ENCODE results near the gene LEMD2. TPM values are rescaled to one million over a fixed set of nuclear protein-coding genes. Genes with fewer than 3 reads are reported as not detected.
A peak's percentile ranks its signal among the peaks of the same experiment; 100 is the strongest.

LEMD2 gene
- total and polyA plus RNA-seq, 9 of the 15 experiments (the other 6 are each of a cell fraction or from before 2014, with no cell fraction given) = 0.32 to 46.3 (median 30.8) TPM

DNA sequence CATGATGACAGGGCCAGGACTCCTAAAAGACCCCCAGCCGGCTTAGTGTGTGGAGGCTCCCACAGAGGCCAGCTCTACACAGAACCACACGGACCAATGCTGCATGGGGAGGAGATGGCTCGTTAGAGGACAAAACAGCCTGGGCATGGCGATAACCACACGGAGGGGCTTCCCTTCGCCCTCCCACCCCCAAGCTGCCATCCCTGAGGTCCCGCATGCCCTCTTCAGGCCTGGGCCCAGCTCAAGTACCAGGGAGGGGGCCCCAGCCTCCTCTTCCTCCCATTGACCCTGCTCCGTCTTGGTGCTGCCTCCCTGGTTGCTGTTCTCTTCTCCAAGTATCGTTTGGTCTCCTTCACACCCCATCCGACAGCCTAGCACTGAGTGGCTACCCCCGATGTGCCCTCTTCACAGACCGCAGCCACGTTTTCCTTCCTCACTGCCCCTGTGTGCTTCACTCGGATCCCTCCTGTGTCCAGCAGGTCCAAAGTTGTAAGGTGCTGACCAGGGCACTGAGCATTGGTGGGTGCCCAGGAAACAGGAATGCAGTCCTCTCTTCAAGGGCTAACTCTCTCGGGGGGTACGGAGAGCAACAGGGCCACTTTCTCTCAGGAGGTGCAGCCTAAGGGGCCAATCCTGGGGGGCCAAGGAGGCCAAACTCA is 24.4 kb upstream of the LEMD2 start:
- DNase-seq (ENCODE audit: extremely low read depth in 1 of 4, low spot score in 3 of 4) (no peak), ATAC-seq (no peak), FAIRE-seq (no peak)
- no peaks in the 10 kb centered on the region for H3K9me3 ChIP-seq (replicated peaks; ENCODE audit: control insufficient read depth, insufficient read depth, low read depth, low read length)
- no peak overlapping the region; a peak in 1 of 4 replicates for H3K9ac ChIP-seq (ENCODE audit: insufficient read depth in 1 of 2, low read depth in 2 of 2, low read length in 2 of 2)
- H3K4me3 ChIP-seq = no peak overlapping the region
- H3K4me2 ChIP-seq (ENCODE audit: insufficient read depth, low read length) = no peak overlapping the region
- ChIA-PET POLR2A (interaction anchor here (0.6 to 1.5 kb wide), 3 partner anchors 12 to 784 kb away, joined by 3 to 5 read pairs (median 5); no protein-coding TSS in a partner anchor), CTCF (ENCODE audit: low intra/inter-chr PET ratio) (no interaction called here)
- H2AFZ ChIP-seq (ENCODE audit: low read depth, low read length) = no peak overlapping the region
- H3K9me1 ChIP-seq (ENCODE audit: control insufficient read depth, insufficient read depth, low read length) = no peaks in the 10 kb centered on the region
- peaks cover 35 to 70% of the 10 kb centered on the region in 2 experiments for H3K27me3 ChIP-seq (ENCODE audit: control insufficient read depth in 2 of 2, insufficient read depth in 2 of 2, low read length in 2 of 2)
- H3K36me3 ChIP-seq (ENCODE audit: control insufficient read depth, insufficient read depth, low read length) = no peaks in the 10 kb centered on the region
- no TSS peak for BruUV-seq (replicated peaks)
- H3K27ac ChIP-seq (ENCODE audit: extremely low read depth, low read depth, low read length) = no peak overlapping the region
- intact Hi-C loops (cut with micrococcal nuclease) = no loop called here
- H3K4me1 ChIP-seq (replicated peaks in 1 of 2; ENCODE audit: control insufficient read depth in 2 of 2, insufficient read depth in 2 of 2, low read length in 2 of 2) = peaks cover 0 to 3% of the 10 kb centered on the region in 2 experiments; a peak in 1 of 5 replicates
- WGBS (ENCODE audit: insufficient coverage, low coverage, missing lambda C conversion rate) = under 1% methylated on average over 16 of the region's 16 CpGs
- TF ChIP-seq FUS (optimal IDR thresholded peaks at IDR 0.05; ENCODE audit: low read depth, low read length) = no peak
- TF ChIP-seq ZNF174 (CRISPR knock-in tag; IDR thresholded peaks at IDR 0.05) = no peak
- no peak for TF ChIP-seq CBFA2T3 (IDR thresholded peaks at IDR 0.05)
- TF ChIP-seq EZH2 (IDR thresholded peaks at IDR 0.05; ENCODE audit: borderline replicate concordance, low read depth, low read length) = no peak
- TF ChIP-seq ZNF354B (CRISPR knock-in tag; IDR thresholded peaks at IDR 0.05) = no peak
- no peak for TF ChIP-seq MED1 (CRISPR knock-in tag; IDR thresholded peaks at IDR 0.05; ENCODE audit: borderline replicate concordance)
- in situ Hi-C loops (cut with MboI) = no loop called here
- H3K79me2 ChIP-seq (ENCODE audit: control insufficient read depth, insufficient read depth, low read length) = no peaks in the 10 kb centered on the region
- H4K20me1 ChIP-seq (replicated peaks; ENCODE audit: control insufficient read depth, insufficient read depth, low read length) = peaks cover 6% of the 10 kb centered on the region; the same call in 1 of the 2 replicates

DNA sequence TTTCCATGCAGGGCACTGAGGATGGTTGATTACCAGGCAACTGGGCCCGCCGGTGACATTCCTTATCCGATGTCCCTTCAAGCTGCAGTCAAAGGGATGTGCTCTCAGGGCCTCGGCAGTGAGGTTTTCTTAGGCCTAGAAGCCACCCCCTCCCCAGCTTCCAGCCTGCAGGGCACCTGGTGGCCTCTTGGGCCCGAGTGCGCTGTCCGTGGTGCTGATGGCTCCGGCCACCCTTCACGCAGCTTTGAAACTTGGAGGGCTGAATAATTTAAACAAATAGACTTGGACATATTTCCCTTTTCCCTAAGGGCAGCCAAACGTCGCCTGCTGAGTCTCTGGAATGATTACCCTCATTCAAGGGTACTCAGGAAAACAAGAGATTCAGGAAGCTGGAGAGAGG is 23.7 kb upstream of the LEMD2 start:
- under 1% methylated on average over 11 of the region's 11 CpGs for WGBS (ENCODE audit: insufficient coverage, low coverage, missing lambda C conversion rate)
- POLR2A ChIA-PET = interaction anchor here (0.7 to 1.5 kb wide), 5 partner anchors 11 to 223 kb away, joined by 3 to 5 read pairs (median 3); no protein-coding TSS in a partner anchor
- ATAC-seq (peak; percentile 89), FAIRE-seq (peak; percentile 90), DNase-seq (ENCODE audit: extremely low read depth in 1 of 4, low spot score in 3 of 4) (peak; percentile 79 to 91 (median 86))
- Histone ChIP-seq H3K9me3 (replicated peaks; ENCODE audit: control insufficient read depth, insufficient read depth, low read depth, low read length) (no peaks in the 10 kb centered on the region), H3K9ac (ENCODE audit: insufficient read depth in 1 of 2, low read depth in 2 of 2, low read length in 2 of 2) (no peak overlapping the region), H3K36me3 (ENCODE audit: control insufficient read depth, insufficient read depth, low read length) (no peaks in the 10 kb centered on the region), H3K79me2 (ENCODE audit: control insufficient read depth, insufficient read depth, low read length) (no peaks in the 10 kb centered on the region), H2AFZ (ENCODE audit: low read depth, low read length) (no peak overlapping the region), H3K4me3 (no peak overlapping the region), H3K4me2 (ENCODE audit: insufficient read depth, low read length) (no peak overlapping the region), H4K20me1 (replicated peaks; ENCODE audit: control insufficient read depth, insufficient read depth, low read length) (peaks cover 6% of the 10 kb centered on the region; the same call in 1 of the 2 replicates), H3K9me1 (ENCODE audit: control insufficient read depth, insufficient read depth, low read length) (no peaks in the 10 kb centered on the region), H3K4me1 (replicated peaks in 1 of 2; ENCODE audit: control insufficient read depth in 2 of 2, insufficient read depth in 2 of 2, low read length in 2 of 2) (peaks cover 0 to 3% of the 10 kb centered on the region in 2 experiments; a peak in 1 of 5 replicates), H3K27me3 (ENCODE audit: control insufficient read depth in 2 of 2, insufficient read depth in 2 of 2, low read length in 2 of 2) (peaks cover 42 to 70% of the 10 kb centered on the region in 2 experiments), H3K27ac (ENCODE audit: extremely low read depth, low read depth, low read length) (no peak overlapping the region)
- CTCF ChIA-PET (ENCODE audit: low intra/inter-chr PET ratio) = no interaction called here
- in situ Hi-C loops (cut with MboI) (no loop called here), intact Hi-C loops (cut with micrococcal nuclease) (no loop called here)
- no TSS peak for BruUV-seq (replicated peaks)
- TF ChIP-seq, protein P1, sequence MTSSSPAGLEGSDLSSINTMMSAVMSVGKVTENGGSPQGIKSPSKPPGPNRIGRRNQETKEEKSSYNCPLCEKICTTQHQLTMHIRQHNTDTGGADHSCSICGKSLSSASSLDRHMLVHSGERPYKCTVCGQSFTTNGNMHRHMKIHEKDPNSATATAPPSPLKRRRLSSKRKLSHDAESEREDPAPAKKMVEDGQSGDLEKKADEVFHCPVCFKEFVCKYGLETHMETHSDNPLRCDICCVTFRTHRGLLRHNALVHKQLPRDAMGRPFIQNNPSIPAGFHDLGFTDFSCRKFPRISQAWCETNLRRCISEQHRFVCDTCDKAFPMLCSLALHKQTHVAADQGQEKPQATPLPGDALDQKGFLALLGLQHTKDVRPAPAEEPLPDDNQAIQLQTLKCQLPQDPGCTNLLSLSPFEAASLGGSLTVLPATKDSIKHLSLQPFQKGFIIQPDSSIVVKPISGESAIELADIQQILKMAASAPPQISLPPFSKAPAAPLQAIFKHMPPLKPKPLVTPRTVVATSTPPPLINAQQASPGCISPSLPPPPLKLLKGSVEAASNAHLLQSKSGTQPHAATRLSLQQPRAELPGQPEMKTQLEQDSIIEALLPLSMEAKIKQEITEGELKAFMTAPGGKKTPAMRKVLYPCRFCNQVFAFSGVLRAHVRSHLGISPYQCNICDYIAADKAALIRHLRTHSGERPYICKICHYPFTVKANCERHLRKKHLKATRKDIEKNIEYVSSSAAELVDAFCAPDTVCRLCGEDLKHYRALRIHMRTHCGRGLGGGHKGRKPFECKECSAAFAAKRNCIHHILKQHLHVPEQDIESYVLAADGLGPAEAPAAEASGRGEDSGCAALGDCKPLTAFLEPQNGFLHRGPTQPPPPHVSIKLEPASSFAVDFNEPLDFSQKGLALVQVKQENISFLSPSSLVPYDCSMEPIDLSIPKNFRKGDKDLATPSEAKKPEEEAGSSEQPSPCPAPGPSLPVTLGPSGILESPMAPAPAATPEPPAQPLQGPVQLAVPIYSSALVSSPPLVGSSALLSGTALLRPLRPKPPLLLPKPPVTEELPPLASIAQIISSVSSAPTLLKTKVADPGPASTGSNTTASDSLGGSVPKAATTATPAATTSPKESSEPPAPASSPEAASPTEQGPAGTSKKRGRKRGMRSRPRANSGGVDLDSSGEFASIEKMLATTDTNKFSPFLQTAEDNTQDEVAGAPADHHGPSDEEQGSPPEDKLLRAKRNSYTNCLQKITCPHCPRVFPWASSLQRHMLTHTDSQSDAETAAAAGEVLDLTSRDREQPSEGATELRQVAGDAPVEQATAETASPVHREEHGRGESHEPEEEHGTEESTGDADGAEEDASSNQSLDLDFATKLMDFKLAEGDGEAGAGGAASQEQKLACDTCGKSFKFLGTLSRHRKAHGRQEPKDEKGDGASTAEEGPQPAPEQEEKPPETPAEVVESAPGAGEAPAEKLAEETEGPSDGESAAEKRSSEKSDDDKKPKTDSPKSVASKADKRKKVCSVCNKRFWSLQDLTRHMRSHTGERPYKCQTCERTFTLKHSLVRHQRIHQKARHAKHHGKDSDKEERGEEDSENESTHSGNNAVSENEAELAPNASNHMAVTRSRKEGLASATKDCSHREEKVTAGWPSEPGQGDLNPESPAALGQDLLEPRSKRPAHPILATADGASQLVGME (CRISPR knock-in tag; IDR thresholded peaks at IDR 0.05) = no peak
- TF ChIP-seq, protein P2, sequence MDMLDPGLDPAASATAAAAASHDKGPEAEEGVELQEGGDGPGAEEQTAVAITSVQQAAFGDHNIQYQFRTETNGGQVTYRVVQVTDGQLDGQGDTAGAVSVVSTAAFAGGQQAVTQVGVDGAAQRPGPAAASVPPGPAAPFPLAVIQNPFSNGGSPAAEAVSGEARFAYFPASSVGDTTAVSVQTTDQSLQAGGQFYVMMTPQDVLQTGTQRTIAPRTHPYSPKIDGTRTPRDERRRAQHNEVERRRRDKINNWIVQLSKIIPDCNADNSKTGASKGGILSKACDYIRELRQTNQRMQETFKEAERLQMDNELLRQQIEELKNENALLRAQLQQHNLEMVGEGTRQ (CRISPR knock-in tag; IDR thresholded peaks at IDR 0.05) = peak; percentile 35; the same call in 1 of the 2 replicates
- TF ChIP-seq ZNF644 (tag; IDR thresholded peaks at IDR 0.05; ENCODE audit: low read depth) = peak; percentile 59; the same call in 1 of the 2 replicates

Data from K562 (cell line).